Testis (tissue), 2 donors: Measurements from ENCODE around the gene RNF11.

ENCODE experiments used
- POLR2A ChIP-seq: fragments of 450-650 bp; IDR thresholded peaks from one replicate; pipeline ENCODE4 v1.6.1; 2017; ENCODE audit warnings: antibody characterized with exemption, mild to moderate bottlenecking, moderate library complexity
- TF ChIP-seq, protein P1 (sequence below), 3 experiments: fragments of 450-650 bp in 2 of 3; fragments of 200-600 bp in 1 of 3; sonication (generic) in 1 of 3; IDR thresholded peaks; one replicate each; pipeline ENCODE4 v1.5.1; 2016 to 2019; ENCODE audit warnings: antibody characterized with exemption in 3 of 3, mild to moderate bottlenecking in 2 of 3, moderate library complexity in 1 of 3

GRCh38 chr1:51247022-51247421 lies 10.9 kb downstream of the RNF11 start:
- TF ChIP-seq, protein P1, sequence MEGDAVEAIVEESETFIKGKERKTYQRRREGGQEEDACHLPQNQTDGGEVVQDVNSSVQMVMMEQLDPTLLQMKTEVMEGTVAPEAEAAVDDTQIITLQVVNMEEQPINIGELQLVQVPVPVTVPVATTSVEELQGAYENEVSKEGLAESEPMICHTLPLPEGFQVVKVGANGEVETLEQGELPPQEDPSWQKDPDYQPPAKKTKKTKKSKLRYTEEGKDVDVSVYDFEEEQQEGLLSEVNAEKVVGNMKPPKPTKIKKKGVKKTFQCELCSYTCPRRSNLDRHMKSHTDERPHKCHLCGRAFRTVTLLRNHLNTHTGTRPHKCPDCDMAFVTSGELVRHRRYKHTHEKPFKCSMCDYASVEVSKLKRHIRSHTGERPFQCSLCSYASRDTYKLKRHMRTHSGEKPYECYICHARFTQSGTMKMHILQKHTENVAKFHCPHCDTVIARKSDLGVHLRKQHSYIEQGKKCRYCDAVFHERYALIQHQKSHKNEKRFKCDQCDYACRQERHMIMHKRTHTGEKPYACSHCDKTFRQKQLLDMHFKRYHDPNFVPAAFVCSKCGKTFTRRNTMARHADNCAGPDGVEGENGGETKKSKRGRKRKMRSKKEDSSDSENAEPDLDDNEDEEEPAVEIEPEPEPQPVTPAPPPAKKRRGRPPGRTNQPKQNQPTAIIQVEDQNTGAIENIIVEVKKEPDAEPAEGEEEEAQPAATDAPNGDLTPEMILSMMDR (IDR thresholded peaks at IDR 0.05), result no peak
- no peak for TF ChIP-seq POLR2A
